Non-pigmented ciliary epithelial cell (primary cell): ENCODE measurements around the gene ZDHHC24.
"Not testable (repeated sequence)": the region's sequence is repeated elsewhere in the genome, so short reads cannot be mapped to it uniquely, and the experiment has no call there.

ENCODE experiments used
- DNase-seq: peaks from one replicate; pipeline ENCODE4 v3.0.0-alpha.2; 2010; ENCODE audit warnings: low read depth

The ZDHHC24 gene

DNA sequence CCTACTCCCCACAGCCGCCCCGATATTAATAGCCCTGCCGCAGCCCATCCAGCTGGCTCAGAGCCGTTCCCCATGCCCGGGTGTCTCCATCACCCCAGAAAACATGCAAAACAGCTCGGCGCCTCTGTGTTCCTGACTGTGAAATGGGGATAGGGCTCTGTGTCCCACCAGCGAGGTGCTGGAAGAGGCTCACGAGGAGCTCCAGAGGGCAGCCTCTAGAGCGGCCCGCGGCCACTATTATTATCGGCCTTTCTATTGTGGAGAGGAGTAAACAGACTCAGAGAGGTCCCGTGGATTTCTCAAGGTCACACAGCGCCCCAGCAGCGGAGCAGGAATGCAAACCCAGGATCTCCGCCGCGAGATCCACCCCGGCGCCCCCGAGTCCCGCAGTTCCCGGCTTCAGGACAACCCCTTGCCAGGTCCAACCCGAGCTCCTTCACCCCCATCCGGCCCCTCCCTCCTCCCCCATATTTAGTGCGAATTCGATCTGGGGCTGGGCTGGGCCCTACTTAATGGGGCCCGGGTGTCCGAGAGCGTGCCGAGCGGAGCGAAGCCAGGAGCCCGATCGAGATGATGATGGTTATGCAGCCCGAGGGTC, 619 bp upstream of the ZDHHC24 start, which contains the start of gene ACTN3:
Gene ACTN3 (plus strand): TSS at position 536 of the 598 bp plus-strand sequence. CDS start 35 bp downstream, at position 571.
- no peak for DNase-seq

- DNase-seq, result not testable (repeated sequence)
These were observed 896 bp downstream of the ZDHHC24 start for GRCh38 chr11:66544952-66545351.

DNA sequence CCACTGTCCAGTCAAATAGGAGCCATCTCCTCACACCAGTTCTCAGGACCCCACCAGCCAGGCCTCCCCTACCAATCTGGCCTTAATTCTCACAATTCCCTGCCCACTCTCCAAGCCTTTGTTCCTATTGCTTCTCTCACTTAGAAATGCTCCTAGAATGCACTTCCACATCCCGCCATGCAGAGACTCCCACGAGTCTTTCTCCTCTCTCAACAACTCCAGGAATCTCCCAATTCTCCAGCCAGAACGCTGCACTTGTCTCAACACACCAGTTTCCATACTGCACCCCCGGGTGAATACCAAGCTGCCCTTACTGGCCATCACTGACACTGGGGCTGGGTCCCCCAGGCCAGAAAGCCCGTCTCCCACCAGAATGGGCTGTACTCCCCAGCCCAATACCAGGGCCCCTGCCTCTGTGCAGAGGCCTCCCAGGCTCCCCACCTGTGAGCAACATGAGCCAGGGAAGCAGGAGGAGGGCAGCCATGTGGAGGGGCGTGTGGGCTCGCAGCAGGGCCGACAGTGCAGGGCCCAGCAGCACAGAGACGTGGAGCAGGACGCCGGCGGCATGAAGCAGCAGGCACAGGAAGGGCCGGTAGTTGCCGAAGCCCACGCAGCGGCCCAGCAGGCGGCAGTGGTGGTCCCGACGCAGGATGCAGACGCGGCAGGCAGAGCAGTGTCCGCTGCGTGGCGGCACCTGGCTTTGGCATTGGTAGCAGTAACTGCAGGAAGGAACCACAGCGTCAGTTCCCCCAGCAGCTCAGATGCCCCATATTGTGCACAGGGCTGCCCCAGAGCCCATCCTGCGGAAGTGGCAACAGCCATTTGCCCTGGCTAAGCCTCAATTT, 2.4 kb downstream of the ZDHHC24 start:
- DNase-seq, result no peak

DNA sequence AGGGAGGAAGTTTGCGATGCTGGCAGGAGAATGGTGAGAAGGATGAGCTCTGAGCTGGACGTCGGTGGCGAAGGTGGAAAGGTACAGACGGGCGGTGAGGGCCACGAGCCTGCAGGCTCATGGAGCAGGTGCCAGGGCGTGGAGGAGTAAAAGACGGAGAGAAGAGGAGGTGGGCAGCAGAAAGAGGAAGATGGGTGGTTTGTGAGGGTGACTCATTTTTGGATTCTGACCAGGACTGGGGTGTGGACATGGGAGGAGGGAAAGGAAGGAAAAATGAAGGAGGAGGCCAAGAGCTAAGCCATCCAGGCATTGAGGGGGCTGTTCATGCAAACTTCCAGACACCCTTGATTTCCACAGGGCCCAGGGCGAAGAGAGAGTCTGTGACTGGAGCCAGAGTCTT, 3.5 kb downstream of the ZDHHC24 start:
- DNase-seq, result no peak

- no peak for DNase-seq
These were observed 4.0 kb downstream of the ZDHHC24 start for GRCh38 chr11:66541892-66542291.

DNA sequence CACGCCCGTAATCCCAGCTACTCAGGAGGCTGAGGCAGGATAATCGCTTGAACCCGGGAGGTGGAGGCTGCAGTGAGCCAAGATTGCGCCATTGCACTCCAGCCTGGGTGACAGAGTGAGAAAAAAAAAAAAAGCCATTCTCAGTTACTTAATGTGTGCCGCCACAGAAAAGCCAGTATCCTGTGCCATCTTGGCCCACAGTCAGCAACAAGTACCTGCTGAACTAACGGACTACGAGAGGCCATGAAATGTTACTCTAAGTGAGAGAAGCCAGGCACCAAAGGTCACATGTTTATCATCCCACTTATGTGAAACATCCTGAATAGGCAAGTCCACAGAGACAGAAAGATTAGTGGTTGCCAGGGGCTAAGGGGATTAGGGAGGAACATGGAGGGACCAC, 5.2 kb downstream of the ZDHHC24 start:
- not testable (repeated sequence) for DNase-seq

DNA sequence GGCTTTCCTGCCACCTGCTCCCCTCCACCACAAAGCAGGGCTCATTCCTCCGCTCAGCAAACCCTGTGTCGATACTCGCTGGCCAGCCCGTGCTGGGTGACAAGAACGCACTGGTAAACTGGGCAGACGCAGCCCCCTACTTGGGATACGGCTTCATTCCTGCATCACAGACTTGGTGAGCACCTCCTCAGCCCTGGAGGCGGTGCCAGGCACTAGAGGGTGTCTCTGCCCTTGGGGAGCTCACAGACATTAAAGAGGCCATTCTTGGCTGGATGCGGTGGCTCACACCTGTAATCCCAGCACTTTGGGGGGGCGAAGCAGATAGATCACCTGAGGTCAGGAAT, 6.0 kb downstream of the ZDHHC24 start:
- no peak for DNase-seq

DNA sequence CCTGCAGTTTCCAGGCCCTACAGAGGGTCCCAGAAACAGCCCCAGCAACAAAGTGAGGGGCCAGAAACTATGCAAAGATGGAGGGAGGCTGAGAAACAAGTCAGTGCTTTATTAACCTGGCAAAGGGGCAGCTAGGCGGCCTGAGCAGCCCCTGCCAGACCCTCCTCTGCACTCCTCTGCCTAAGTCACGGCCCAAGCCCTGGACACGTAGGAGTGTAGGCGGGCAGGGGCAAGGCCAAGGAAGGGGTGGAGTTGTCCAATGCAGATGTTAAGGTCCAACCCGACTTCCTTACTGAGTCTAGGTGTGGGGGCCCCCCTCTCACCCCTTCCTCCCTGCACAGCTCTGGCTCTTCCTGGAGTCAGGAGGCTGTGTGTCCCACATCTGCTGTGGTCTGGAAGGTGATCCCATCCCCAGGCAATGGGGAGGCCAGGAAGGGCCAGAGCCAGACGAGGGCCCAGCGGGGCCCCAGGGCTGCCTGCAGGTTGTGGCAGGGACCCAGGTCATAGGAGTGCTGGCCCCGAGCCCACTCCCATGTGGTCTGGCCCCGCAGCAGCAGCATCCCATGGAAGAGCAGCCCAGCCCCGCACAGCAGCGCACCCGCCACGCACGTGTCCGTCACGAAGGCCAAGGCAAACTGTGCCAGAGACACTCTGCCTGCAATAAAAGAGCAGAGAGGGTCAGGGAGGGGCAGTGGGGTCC, 6.5 kb downstream of the ZDHHC24 start:
- no peak for DNase-seq

- DNase-seq, result no peak
These were observed 13.1 kb downstream of the ZDHHC24 start for GRCh38 chr11:66532784-66533183.

DNA sequence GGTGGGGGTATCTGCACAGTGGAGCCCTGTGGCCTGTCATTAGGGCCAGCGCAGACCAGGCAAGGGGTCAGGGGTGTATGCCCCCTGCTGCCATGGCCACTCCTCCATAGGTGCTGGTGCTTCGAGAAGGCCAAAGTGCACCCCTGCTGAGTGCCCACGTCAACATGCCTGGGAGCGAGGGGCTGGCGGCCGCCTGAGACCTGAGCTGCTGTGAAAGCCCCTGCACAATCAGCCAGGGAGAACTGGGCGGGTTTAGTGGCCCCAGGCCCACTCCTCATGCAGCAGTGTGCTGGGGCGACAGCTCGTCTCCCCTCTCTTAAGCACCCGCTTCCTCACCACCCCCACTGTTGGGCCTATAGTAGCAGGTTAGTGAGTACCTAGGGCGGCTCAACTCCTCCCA, 14.0 kb downstream of the ZDHHC24 start:
- no peak for DNase-seq

DNA sequence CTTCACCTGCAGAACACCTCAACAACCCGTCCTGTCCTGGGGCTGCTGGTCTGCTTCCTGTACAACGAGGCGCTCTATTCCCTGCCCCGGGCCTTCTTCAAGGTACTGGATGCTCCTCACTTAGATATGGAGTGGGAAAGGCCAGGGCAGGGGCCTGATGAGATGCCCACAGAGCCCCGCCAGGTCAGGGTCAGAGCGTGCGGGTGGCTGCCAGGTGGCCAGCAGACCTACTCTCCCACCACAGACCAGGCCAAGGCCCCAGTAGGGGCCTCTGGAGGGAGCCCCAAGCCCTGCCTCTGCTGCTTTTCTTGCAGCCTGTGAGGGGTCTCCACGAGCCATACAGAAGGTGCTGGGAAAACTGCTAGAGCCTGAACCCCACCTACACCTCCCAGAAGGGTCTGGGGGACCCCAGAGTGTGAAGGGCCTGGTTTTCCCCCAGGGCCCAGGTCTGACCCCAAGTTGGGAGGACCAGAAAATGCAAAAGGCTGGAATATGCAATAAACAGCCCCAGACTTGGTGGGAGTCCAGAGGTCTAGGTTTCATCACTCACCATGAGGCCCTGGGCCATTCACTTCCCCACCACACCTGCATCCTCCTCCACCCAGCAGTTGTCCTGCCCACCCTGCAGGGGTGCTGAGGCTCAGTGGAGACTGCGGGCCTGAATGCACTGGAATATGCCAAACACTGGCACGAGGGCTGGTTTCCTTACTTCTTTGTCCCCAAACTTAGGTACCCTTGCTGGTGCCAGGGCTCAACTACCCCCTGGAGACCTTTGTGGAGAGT, 14.7 kb downstream of the ZDHHC24 start:
- no peak for DNase-seq

- DNase-seq, result no peak
These were observed 16.2 kb downstream of the ZDHHC24 start for GRCh38 chr11:66529655-66530054.

GRCh38 chr11:66529069-66529468, 16.8 kb downstream of the ZDHHC24 start:
- no peak for DNase-seq

- no peak for DNase-seq
These were observed 21.4 kb downstream of the ZDHHC24 start for GRCh38 chr11:66524304-66525040.

DNA sequence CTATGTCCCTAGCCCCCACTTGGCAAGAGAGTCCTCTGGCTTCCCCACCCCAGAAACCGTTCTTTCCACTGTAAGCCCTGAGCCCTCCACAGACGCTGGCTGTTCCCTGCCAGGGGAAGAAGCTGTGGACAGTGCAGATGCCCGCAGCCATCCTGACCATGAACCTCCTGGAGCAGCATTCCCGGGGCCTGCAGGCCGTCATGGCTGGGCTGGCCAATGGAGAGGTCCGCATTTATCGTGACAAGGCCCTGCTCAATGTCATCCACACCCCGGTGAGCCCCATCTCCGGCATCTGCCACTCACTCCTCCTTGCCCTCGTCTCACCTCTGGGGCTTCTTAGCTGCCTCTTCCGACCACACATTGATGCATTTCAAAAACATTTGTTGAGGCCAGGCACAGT, 22.2 kb downstream of the ZDHHC24 start:
- no peak for DNase-seq

- no peak for DNase-seq
These were observed 34.9 kb downstream of the ZDHHC24 start for GRCh38 chr11:66510990-66511339.

DNA sequence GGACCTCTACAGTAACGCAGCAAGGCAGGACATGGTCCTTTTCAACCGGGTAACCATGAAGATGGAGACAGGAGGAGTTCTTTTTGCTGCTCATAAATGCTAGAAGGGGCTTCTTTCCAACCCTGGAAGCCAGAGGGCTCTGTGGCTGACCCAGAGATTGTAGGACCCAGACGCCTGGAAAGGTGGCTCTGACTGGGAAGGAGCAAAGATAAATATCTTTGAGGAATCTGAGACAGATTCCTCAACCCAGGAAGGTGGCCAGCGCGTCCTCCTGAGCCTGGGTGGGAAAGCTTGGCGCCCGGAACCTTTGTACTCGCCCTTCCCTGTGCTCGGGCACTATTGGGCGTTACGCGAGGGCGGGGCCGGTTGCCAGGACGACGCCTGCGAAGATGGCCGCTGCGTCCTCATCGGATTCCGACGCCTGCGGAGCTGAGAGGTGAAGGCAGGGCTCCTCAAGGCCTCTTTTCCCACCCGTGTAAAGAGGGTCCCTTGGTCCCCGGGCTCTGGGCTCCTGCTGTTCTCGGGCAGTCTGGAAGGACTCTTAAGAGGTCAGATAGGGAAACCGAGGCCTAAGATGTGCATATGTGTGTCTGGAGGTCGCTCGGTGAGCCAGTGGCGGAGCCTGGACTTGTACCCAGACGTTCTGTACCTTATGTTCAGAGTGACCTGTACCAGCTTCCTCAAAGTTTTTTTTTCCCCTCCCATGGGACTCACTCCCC, 35.4 kb downstream of the ZDHHC24 start, which contains the start of gene BBS1:
Gene BBS1 (plus strand): TSS at position 365 of the 719 bp plus-strand sequence. CDS start 25 bp downstream, at position 390.
- peak; percentile 20 for DNase-seq

DNA sequence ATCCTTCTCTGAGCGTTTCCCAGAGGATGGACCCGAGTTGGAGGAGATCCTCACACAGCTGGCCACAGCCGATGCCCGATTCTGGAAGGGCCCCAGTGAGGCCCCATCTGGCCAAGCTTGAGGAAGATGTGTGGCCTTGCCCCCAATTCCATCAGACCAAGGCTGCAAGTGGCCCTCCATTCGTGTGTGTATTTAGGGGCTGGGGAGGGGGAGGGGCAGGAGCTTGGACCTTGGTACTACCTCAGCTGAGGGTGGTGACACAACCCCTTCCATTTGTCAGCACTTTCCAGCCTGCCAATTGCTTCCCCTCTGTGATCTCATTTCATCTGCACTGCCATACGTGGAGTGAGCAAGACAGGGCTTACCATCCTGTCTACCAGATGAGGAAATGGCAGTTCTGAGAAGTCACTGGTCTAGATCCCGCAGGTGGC, 36.7 kb downstream of the ZDHHC24 start:
- no peak for DNase-seq

DNA sequence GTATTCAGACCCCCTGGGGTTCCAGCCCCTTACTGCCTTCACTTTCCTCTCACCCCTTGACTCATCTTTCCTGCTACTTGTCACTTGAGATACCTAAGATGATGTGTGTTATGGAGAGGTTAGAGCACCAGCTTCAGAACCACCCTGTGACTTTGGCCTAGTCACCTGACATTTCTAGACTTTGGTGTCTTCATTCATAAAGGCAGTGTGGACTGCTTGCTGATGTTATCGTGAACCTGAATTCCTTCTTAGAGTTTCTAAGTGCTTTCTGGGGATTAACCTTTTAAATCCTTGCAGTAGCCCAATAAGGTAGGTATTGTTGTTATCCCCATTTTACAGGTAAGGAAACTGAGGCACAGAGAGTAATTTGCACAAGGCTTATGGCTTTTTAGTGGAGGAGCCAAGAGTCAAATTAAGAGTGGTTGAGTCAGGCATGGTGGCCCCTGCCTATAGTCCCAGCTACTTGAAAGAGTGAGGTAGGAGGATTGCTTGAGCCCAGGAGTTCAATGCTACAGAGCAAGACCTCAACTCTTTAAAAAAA, 40.5 kb downstream of the ZDHHC24 start:
- DNase-seq, result no peak

DNA sequence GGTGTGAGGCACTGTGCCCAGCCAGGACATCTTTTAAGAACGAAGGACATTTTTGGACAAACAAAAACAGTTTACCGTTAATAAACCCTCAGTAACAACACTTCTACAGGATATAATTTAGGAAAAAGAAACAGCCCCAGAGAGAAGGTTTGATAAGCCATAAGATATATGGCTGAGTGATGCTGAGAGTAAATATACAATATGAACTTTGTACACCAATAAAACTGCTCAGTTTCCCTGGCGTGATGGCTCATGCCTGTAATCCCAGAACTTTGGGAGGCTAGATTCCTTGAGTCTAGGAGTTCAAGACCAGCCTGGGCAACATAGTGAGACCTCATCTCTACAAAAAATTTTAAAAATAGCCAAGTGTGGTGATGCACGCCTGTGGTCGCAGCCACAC, 47.3 kb downstream of the ZDHHC24 start:
- no peak for DNase-seq
